Embryonic facial prominence (tissue), 1 donor: ENCODE data around the gene MAP1LC3B2.
"Not testable (repeated sequence)": the region's sequence is repeated elsewhere in the genome, so short reads cannot be mapped to it uniquely, and the experiment has no call there.

Experiments used
- DNase-seq: peaks from one replicate; pipeline ENCODE4 v3.0.0-alpha.2; 2016; ENCODE audit errors: extremely low spot score

The MAP1LC3B2 gene

GRCh38 chr12:116558280-116559161, 660 bp upstream of the MAP1LC3B2 start:
- DNase-seq: no peak

- DNase-seq: no peak
These were observed 2.1 kb downstream of the MAP1LC3B2 start for GRCh38 chr12:116561181-116561821.

GRCh38 chr12:116562090-116562489, 2.9 kb downstream of the MAP1LC3B2 start:
- no peak for DNase-seq

GRCh38 chr12:116563262-116563661, 4.1 kb downstream of the MAP1LC3B2 start:
- DNase-seq: no peak

- no peak for DNase-seq
These were observed 4.9 kb downstream of the MAP1LC3B2 start for GRCh38 chr12:116564080-116564479.

- not testable (repeated sequence) for DNase-seq
These were observed 6.0 kb downstream of the MAP1LC3B2 start for GRCh38 chr12:116565221-116565620.

GRCh38 chr12:116565963-116566362, 6.8 kb downstream of the MAP1LC3B2 start:
- no peak for DNase-seq

GRCh38 chr12:116568203-116568602, 9.0 kb downstream of the MAP1LC3B2 start:
- no peak for DNase-seq

- DNase-seq: no peak
These were observed 11.9 kb downstream of the MAP1LC3B2 start for GRCh38 chr12:116571089-116571488.

- no peak for DNase-seq
These were observed 14.6 kb downstream of the MAP1LC3B2 start for GRCh38 chr12:116573776-116574175.

- not testable (repeated sequence) for DNase-seq
These were observed 16.6 kb downstream of the MAP1LC3B2 start for GRCh38 chr12:116575754-116576153.

GRCh38 chr12:116577154-116577561, 18.0 kb downstream of the MAP1LC3B2 start:
- DNase-seq: no peak

- DNase-seq: no peak
These were observed 18.9 kb downstream of the MAP1LC3B2 start for GRCh38 chr12:116578051-116578450.

- no peak for DNase-seq
These were observed 23.4 kb downstream of the MAP1LC3B2 start for GRCh38 chr12:116582610-116583009.

GRCh38 chr12:116583129-116583694, 24.0 kb downstream of the MAP1LC3B2 start:
- DNase-seq: no peak

- no peak for DNase-seq
These were observed 28.1 kb downstream of the MAP1LC3B2 start for GRCh38 chr12:116587270-116587669.

GRCh38 chr12:116588390-116589028, 29.3 kb downstream of the MAP1LC3B2 start:
- DNase-seq: no peak

GRCh38 chr12:116589581-116589980, 30.4 kb downstream of the MAP1LC3B2 start:
- no peak for DNase-seq

GRCh38 chr12:116590561-116590960, 31.4 kb downstream of the MAP1LC3B2 start:
- no peak for DNase-seq

- DNase-seq: no peak
These were observed 32.9 kb downstream of the MAP1LC3B2 start for GRCh38 chr12:116591855-116592637.

- DNase-seq: no peak
These were observed 33.5 kb downstream of the MAP1LC3B2 start for GRCh38 chr12:116592731-116593130.
